ENCODE data around the gene C18orf63. TPM values are rescaled to one million over a fixed set of nuclear protein-coding genes. Genes with fewer than 3 reads are reported as not detected.

C18orf63 gene
- total and polyA plus RNA-seq, 2 experiments from 2014 or later = not detected

- TF ChIP-seq CTCF (conservative IDR thresholded peaks at IDR 0.05; ENCODE audit: low read depth in 2 of 2) (no peak), POLR2AphosphoS5 (IDR thresholded peaks at IDR 0.05; ENCODE audit: low read depth) (no peak)
Measured at GRCh38 chr18:74278983-74279382, 36.7 kb upstream of the C18orf63 start (continued).

DNA sequence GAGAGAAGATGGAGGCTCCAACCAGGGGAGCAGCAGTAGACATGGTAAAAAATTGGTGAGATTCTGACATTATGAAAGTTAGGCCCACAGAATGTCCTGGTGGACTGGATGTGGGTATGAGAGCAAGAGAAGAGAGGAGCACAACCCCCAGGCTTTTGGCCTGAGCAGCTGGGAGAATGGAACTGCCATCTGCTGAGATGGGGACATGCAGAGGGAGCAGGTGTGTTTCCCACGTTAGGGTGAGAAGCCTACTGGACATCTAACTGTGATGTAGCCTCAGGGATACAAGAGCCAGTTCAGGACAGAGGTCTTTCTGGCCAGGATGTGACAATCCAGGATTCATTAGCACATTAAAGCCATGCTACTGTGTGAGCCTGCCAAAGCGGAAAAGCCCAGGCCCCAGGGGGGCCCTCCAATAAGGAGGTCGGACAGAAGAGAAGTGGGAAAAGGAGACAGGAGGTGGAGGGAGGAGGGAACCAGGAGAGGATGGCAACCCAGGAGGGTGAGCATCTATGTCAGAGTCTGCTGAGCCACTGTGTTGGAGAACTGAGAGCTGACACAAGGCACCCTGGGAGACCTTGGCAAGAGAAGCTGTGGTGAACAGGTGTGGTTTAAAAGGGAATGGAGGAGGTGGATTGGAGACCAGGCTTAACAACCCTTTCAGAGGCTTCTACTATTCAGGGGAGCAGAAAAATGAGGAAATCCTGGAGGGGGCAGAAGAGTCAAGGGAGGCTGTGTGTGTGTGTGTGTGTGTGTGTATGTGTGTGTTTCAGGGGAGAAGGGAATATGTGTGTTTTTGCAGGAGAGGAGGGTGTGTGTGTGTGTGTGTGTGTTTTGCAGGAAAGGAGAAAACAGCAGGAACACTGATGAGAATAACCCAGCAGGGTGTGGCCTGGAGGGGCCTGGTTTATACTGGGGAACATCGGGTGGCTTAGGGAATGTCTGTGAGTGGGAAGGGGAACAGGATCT, 34.3 kb upstream of the C18orf63 start:
- Mint-ChIP-seq H3K27me3 (ENCODE audit: insufficient read depth, low read depth, poor library complexity) (peaks cover 15% of the 10 kb centered on the region), H3K9me3 (peaks cover 2% of the 10 kb centered on the region; the same call in 2 of the 3 replicates), H3K27ac (peak overlapping the region; percentile 98), H3K36me3 (ENCODE audit: low read depth) (peaks cover 54% of the 10 kb centered on the region), H3K4me1 (peaks cover 74% of the 10 kb centered on the region), H3K4me3 (peak overlapping the region; percentile 59)
- H3K9me2 ChIP-seq (ENCODE audit: insufficient read depth) = no peaks in the 10 kb centered on the region
- H3F3A ChIP-seq (replicated peaks; ENCODE audit: low read depth) = peaks cover 6% of the 10 kb centered on the region; the same call in 1 of the 2 replicates
- H3K27me3 ChIP-seq (ENCODE audit: insufficient read depth) = no peaks in the 10 kb centered on the region
- peak; percentile 62 for ATAC-seq
- H3K4me2 ChIP-seq = peak overlapping the region; percentile 79
- H3K36me3 ChIP-seq (ENCODE audit: insufficient read depth) = no peaks in the 10 kb centered on the region
- DNase-seq (ENCODE audit: low spot score) = peak; percentile 65
- H2AFZ ChIP-seq = no peak overlapping the region
- peaks cover 6% of the 10 kb centered on the region for H4K20me1 ChIP-seq (replicated peaks; ENCODE audit: insufficient read depth)
- H3K4me3 ChIP-seq = peak overlapping the region; percentile 35
- TF ChIP-seq, protein P1, sequence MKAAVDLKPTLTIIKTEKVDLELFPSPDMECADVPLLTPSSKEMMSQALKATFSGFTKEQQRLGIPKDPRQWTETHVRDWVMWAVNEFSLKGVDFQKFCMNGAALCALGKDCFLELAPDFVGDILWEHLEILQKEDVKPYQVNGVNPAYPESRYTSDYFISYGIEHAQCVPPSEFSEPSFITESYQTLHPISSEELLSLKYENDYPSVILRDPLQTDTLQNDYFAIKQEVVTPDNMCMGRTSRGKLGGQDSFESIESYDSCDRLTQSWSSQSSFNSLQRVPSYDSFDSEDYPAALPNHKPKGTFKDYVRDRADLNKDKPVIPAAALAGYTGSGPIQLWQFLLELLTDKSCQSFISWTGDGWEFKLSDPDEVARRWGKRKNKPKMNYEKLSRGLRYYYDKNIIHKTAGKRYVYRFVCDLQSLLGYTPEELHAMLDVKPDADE (IDR thresholded peaks at IDR 0.05) = peak; percentile 68; the same call in 1 of the 2 replicates
- no peak for TF ChIP-seq ZNF114 (CRISPR knock-in tag; IDR thresholded peaks at IDR 0.05)
- TF ChIP-seq NANOG (IDR thresholded peaks at IDR 0.05; ENCODE audit: borderline replicate concordance) = peak; percentile 58; the same call in 1 of the 2 replicates
- H3K79me2 ChIP-seq (replicated peaks; ENCODE audit: insufficient read depth) = peaks cover 99% of the 10 kb centered on the region
- H3K27ac ChIP-seq (ENCODE audit: low read depth) = peak overlapping the region; percentile 90
- H3K4me1 ChIP-seq (ENCODE audit: insufficient read depth) = peaks cover 63% of the 10 kb centered on the region

GRCh38 chr18:74281980-74282754, 33.5 kb upstream of the C18orf63 start:
- peak overlapping the region; percentile 59 for H3K4me3 Mint-ChIP-seq
- peaks cover 15% of the 10 kb centered on the region for H3K27me3 Mint-ChIP-seq (ENCODE audit: insufficient read depth, low read depth, poor library complexity)
- H3K4me1 Mint-ChIP-seq = peaks cover 69% of the 10 kb centered on the region
- Histone ChIP-seq H3K79me2 (replicated peaks; ENCODE audit: insufficient read depth) (peaks cover 99% of the 10 kb centered on the region), H3K27me3 (ENCODE audit: insufficient read depth) (no peaks in the 10 kb centered on the region), H3K27ac (ENCODE audit: low read depth) (peak overlapping the region; percentile 90), H3K4me1 (ENCODE audit: insufficient read depth) (peaks cover 63% of the 10 kb centered on the region), H3K9me2 (ENCODE audit: insufficient read depth) (no peaks in the 10 kb centered on the region), H4K20me1 (replicated peaks; ENCODE audit: insufficient read depth) (peaks cover 6% of the 10 kb centered on the region; the same call in 1 of the 2 replicates), H3K4me3 (peak overlapping the region; percentile 35; the same call in 1 of the 2 replicates), H3F3A (replicated peaks; ENCODE audit: low read depth) (peaks cover 6% of the 10 kb centered on the region; the same call in 1 of the 2 replicates), H2AFZ (no peak overlapping the region), H3K36me3 (ENCODE audit: insufficient read depth) (no peaks in the 10 kb centered on the region), H3K4me2 (peak overlapping the region; percentile 79)
- H3K9me3 Mint-ChIP-seq = peaks cover 2% of the 10 kb centered on the region; the same call in 2 of the 3 replicates
- H3K27ac Mint-ChIP-seq = peak overlapping the region; percentile 98
- ATAC-seq (peak; percentile 54), DNase-seq (ENCODE audit: low spot score) (peak; percentile 42)
- TF ChIP-seq, protein P1 (IDR thresholded peaks at IDR 0.05) = peak; percentile 28; the same call in 1 of the 2 replicates
- TF ChIP-seq CREB1 (CRISPR knock-in tag; IDR thresholded peaks at IDR 0.05; ENCODE audit: low read depth) = no peak
- H3K36me3 Mint-ChIP-seq (ENCODE audit: low read depth) = peaks cover 50% of the 10 kb centered on the region
